ENCODE data around the gene ARHGAP26.

DNA sequence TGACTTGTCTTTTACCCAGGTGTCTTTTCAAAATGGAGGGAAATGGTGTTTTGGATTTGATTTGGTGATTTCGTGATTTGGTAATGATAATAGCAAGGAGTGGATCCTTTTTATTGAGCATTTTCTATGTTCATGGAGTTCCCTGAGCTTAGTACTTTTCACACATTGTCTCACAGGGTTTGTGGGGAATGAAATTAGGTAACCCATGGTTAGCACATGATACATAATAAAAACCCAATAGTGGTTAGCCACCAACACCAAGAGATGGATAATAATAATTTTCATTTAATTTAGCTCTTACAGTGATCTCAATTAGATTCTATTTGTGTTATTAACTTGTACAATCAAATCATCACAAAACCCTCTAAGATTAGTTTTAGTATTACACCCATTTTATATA is 65.4 kb downstream of the ARHGAP26 start:
- no peak for TF ChIP-seq CTCF (IDR thresholded peaks at IDR 0.05)
- no peak for TF ChIP-seq POLR2AphosphoS5 (IDR thresholded peaks at IDR 0.05)
- TF ChIP-seq POLR2A (IDR thresholded peaks at IDR 0.05), result no peak
